HL-60 (cell line): ENCODE results near the gene TAOK2.

Experiments used
- DNase-seq, 2 experiments: peaks; one replicate each; pipeline ENCODE4 v3.0.0-alpha.2; 2010 to 2020; ENCODE audit warnings: low read depth in 1 of 2, low spot score in 1 of 2
- H3K27ac ChIP-seq: fragments of 250-450 bp; sonication (Bioruptor Pico); replicated peaks from 2 replicates; pipeline ENCODE4 v1.5.1; 2020; ENCODE audit warnings: mild to moderate bottlenecking, moderate library complexity
- H3K27me3 ChIP-seq: fragments of 250-450 bp; sonication (Bioruptor Pico); 2 replicates; pipeline ENCODE4 v1.5.1; 2021; ENCODE audit warnings: mild to moderate bottlenecking, moderate library complexity; ENCODE audit not compliant: insufficient read depth, poor library complexity, severe bottlenecking
- H3K4me3 ChIP-seq: replicated peaks from 2 replicates; pipeline ENCODE4 v1.5.1; 2011; ENCODE audit warnings: mild to moderate bottlenecking, control low read depth, low read length; ENCODE audit not compliant: insufficient read depth
- CTCF ChIP-seq: IDR thresholded peaks from one replicate; pipeline ENCODE4 v1.5.1; 2011; ENCODE audit warnings: low read length, control low read depth, inconsistent platforms; ENCODE audit not compliant: insufficient read depth
- GABPA ChIP-seq: IDR thresholded peaks from 2 replicates; pipeline ENCODE4 v1.6.1; 2012; ENCODE audit warnings: low read depth
- POLR2AphosphoS5 ChIP-seq: IDR thresholded peaks from 2 replicates; pipeline ENCODE4 v1.6.1; 2012; ENCODE audit warnings: low read depth
- REST ChIP-seq: IDR thresholded peaks from 2 replicates; pipeline ENCODE4 v1.6.1; 2012; ENCODE audit warnings: low read depth; ENCODE audit not compliant: insufficient replicate concordance
- SPI1 ChIP-seq: IDR thresholded peaks from 2 replicates; pipeline ENCODE4 v1.6.1; 2012; ENCODE audit warnings: low read depth, mild to moderate bottlenecking, borderline replicate concordance

Gene TAOK2

GRCh38 chr16:29999605-30000004, 25.9 kb downstream of the TAOK2 start:
- no peak overlapping the region for H3K27ac ChIP-seq
- DNase-seq = no peak
- no peak for TF ChIP-seq REST
- no peak for TF ChIP-seq POLR2AphosphoS5
- TF ChIP-seq CTCF = no peak
- no peak for TF ChIP-seq GABPA
- TF ChIP-seq SPI1 = no peak
- H3K4me3 ChIP-seq = no peak overlapping the region
- H3K27me3 ChIP-seq = no peaks in the 10 kb centered on the region

- no peaks in the 10 kb centered on the region for H3K27me3 ChIP-seq
- H3K27ac ChIP-seq = no peak overlapping the region
- H3K4me3 ChIP-seq = no peak overlapping the region
- no peak for TF ChIP-seq GABPA
- TF ChIP-seq POLR2AphosphoS5 = no peak
- no peak for TF ChIP-seq CTCF
- no peak for TF ChIP-seq REST
- no peak for TF ChIP-seq SPI1
- DNase-seq = no peak
Measured at GRCh38 chr16:30000735-30001631, 27.3 kb downstream of the TAOK2 start.

GRCh38 chr16:30002614-30003346, 29.1 kb downstream of the TAOK2 start:
- Histone ChIP-seq H3K27ac (no peak overlapping the region), H3K27me3 (no peaks in the 10 kb centered on the region), H3K4me3 (no peak overlapping the region)
- TF ChIP-seq POLR2AphosphoS5 (no peak), REST (no peak), CTCF (no peak), GABPA (no peak), SPI1 (no peak)
- no peak for DNase-seq
